NCI-H2171 treated with DMSO at 0.1 percent for 48 hours (cell line): ENCODE results near the gene RPL10L.

Source experiments
- DNase-seq: peaks from one replicate; lab custom pipeline; 2025; lab: John Stamatoyannopoulos, UW

RPL10L gene

DNA sequence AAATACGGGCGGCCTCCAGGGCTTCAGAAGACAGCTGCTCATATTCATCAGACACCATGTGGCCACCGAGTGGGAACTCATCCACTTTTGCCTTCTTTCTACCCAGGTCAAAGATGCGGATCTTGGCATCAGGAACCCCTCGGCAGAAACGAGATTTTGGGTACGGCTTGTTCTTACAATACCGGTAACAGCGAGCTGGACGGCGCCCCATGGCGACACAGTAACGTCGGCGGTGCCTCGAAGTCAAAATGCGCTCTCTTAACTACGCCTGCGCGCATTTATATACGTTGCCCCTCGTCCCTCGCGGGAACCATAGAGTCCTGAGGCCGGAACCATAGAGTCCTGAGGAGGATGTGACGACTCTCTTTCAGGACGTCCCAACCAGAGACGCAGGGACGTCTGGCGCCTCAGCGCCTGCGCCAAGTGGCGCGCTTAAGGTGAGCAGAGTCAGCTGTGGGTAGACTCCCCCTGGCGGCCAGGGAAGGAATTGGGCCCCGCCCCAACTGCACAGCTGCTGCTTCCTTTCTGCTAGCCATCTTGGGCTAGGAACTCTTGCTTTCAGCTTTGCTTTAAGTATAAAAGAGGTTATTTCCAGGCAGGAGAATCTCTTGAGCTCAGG lies at the start of gene RPL10L:
Gene RPL10L (minus strand): TSS at position 256 of the 619 bp plus-strand sequence. CDS start 45 bp downstream, at position 211.
- no peak for DNase-seq

DNA sequence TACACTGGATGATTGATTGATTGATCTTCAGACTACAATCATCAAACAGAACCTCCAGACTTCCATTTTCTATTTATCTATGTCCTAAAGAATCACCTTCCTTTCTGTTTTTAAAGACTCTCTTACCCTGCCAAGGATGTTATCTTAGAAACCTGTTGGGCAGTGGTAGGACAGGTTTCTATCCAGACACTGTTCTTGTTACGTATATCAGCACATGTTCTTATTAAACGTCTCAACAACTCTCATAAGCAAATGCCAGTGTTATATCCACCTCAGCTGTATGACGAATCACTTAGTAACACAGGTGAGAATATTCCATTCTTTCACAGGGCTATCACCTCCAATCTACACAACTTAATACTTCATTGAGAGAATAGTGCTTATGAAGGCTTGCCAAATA lies 40.2 kb upstream of the RPL10L start:
- DNase-seq = no peak

DNA sequence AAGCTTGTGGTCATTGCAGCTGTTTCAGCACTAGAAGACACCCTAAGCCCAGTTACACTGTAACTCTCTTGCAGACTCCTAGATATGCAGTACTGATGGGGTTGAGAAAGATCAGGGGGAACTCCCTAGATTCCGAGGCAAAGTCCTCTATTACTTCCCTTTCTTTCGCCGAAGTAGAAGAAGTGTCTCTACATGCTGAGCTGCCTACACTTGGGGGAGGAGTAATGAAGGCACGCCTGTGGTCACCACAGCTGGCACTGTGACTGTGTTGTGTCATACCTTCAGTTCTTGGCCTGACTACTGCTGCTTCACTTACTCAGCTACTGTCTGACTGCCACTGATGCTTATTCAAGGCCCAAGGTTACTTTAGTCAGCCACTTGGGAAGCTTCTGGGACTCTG lies 35.1 kb upstream of the RPL10L start:
- no peak for DNase-seq

DNA sequence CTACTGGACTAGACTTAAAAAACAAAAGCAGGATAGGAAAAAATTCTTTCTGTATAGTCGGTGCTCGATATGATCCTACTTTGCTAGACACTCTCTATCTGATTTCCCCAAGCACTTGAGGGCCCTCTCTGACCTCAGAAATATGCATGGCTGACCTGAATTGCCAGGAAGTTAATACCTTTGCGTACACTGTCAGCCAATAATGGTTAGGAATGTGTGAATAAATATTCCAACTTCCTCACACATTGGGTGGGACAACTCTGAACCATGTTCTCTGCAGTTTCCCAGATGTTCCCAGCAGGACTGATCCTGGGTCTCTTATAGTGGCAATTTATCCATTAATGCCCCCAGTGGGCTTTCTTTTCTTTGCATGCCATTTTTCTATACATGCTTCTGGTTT lies 20.5 kb upstream of the RPL10L start:
- no peak for DNase-seq

DNA sequence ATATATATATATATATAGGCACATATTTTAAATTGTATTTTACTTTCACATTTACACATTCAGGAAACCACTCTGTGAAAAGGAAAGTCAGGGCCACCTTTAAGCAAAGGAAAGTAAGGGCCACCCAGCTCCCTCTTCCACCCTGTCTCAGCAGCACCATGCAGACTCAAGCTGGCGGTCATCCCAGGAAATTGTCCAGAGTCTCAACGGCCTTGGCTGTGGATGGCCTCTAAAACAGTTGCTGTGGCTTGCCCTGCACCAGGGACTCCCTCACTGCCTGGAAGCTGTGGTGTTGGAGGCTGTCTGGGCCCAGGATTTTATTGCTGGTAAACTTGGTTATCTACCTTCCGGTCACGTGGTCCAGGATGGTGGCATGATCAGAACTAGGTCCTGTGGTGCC lies 11.8 kb upstream of the RPL10L start:
- DNase-seq = no peak

DNA sequence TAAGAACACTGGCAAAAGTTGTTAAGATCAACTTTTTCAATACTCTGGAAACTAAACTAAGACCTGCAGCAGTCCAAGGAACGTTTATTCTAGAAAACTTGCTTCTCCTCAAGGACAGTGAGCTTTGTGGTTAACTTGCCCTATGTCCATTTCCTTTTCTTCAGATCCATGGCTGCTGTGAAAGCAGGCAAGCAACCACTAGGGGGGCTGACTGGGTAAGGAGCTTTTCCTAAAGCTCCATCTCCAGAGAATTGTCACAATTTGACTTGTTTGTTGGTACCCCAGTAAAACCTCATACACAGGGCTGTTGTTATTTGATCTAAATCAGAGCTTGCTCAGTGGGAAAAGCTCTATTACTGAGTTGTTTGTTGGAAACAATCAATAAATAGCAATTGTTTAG lies 10.1 kb upstream of the RPL10L start:
- DNase-seq = no peak

DNA sequence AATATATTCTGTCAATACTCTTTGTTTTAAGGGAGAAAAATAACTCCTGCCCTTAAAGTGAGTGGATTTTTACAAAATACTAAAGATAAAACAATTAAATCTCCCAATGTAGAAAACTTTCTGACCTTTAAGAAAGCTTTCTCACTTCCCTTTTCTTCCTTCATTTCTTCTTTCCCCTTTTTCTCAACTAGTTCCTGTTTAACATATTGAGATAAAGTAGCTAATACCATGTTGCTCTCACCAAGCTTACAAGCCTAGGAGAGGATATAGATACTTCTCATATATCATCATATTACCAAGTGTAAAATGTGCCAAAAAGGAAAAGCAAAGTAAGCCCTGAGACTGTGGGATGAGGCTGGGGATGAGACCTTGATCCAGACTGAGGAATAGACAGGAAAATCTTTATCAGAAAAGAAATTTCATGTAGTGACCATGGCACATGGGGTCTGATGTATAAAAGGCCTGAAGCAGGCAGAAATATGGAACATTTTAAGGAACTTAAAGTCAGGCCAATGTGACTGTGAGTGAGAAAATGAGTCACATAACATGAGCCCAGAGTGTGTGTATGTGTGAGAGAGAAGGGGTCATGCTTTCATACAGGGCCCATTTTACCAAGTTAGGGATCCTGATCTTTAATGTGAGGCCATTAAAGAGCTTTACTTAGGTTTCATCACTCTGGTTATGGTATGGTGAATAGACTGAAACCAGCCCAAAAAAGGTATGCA lies 1.6 kb upstream of the RPL10L start:
- no peak for DNase-seq

DNA sequence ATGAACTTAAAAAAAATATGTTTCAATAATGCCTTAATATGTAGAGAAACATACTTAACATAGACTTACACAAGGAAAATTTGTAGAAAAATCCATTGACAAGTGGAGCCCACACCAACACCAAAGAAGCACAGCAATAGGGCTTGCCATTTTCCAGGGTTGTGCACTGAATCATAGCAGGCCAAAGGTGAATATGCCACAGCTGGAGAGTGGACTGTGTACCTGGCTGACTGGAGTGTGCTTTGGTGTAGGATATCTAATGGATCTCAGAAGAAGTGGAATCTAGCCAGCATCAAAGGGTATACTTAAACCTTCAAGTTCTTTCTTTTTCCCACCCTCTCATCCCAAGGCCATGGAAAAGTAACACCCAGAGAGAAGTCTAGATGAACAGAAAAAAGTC lies 4.8 kb downstream of the RPL10L start:
- DNase-seq = no peak

DNA sequence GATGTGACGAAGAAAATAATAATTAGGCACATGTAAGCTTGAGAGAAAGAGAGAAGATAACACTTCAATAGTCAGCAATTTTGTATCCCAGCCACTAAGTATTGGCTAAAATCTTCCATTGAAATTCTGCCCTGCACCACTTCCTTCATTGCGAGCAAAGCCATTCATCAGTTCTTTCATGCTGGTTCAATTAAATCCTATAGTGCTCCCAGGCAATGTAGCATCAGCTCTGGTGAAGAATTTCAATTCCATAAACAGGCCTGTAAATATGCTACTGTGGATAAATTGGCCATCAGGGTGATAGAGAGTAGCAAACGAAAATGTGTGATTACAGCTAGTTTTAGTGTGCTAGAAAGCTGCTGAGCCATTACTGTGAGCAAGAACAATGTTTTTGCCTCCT lies 24.7 kb downstream of the RPL10L start:
- DNase-seq = no peak
